Measurements from ENCODE around the gene ACKR2. TPM values are rescaled to one million over a fixed set of nuclear protein-coding genes. Genes with fewer than 3 reads are reported as not detected.
"Not testable (repeated sequence)": the region's sequence is repeated elsewhere in the genome, so short reads cannot be mapped to it uniquely, and the experiment has no call there.

ACKR2 gene
- total and polyA plus RNA-seq, 7 experiments from 2014 or later: 0.45 to 1.1 (median 0.65) TPM; not detected in 2

- ChIA-PET POLR2A (interaction anchor here (1.0 to 1.2 kb wide), 3 partner anchors 15 to 225 kb away, joined by 3 to 5 read pairs (median 3); no protein-coding TSS in a partner anchor), CTCF (interaction anchor here (0.6 to 1.5 kb wide), 2 partner anchors 24 to 27 kb away, joined by 3 read pairs; no protein-coding TSS in a partner anchor)
- intact Hi-C loops (cut with micrococcal nuclease): loop anchor here (1.0 to 10.0 kb wide), 11 partner anchors 23 to 887 kb away; partner anchors contain the start of genes ANO10 (in 2 of the 2), CCDC13 (in 2 of the 2), ABHD5 (in 1 of the 2) and SEC22C (in 1 of the 2)
- DNase-seq (peak; percentile 82 to 93 (median 90)), ATAC-seq (peak; percentile 100)
- H3K4me3 ChIP-seq (ENCODE audit: low read length): peak within 1 kb of the TSS; percentile 91
- no peaks in the 10 kb centered on the region for H3K9me3 ChIP-seq (ENCODE audit: control insufficient read depth in 2 of 3, low read length in 3 of 3)
- H3K4me1 ChIP-seq (ENCODE audit: control insufficient read depth in 2 of 2, insufficient read depth in 2 of 2, low read length in 2 of 2): peaks cover 9 to 16% of the 10 kb centered on the region in 2 donors
- H3K27me3 ChIP-seq (ENCODE audit: control insufficient read depth in 2 of 2, insufficient read depth in 2 of 2, low read length in 2 of 2): no peaks in the 10 kb centered on the region
- H3K27me3 Mint-ChIP-seq: peaks cover 0 to 36% (median 4%) of the 10 kb centered on the region in 5 donors
- H3K36me3 ChIP-seq (ENCODE audit: control insufficient read depth in 2 of 3, insufficient read depth in 3 of 3, low read length in 3 of 3): peaks cover 0 to 6% (median 0%) of the 10 kb centered on the region in 3 experiments
- peak within 1 kb of the TSS; percentile 93 to 99 (median 98) for H3K4me3 Mint-ChIP-seq
- H3K27ac ChIP-seq (ENCODE audit: low read depth, low read length): peak within 1 kb of the TSS; percentile 88
- peaks cover 33 to 60% (median 44%) of the 10 kb centered on the region in 7 donors for H3K4me1 Mint-ChIP-seq
- H3K27ac Mint-ChIP-seq: peak within 1 kb of the TSS; percentile 84 to 97 (median 94)
- H3K36me3 Mint-ChIP-seq: peaks cover 0 to 14% (median 0%) of the 10 kb centered on the region in 5 donors
- H3K9me3 Mint-ChIP-seq: peaks cover 0 to 2% (median 0%) of the 10 kb centered on the region in 11 donors
Observed at GRCh38 chr3:42804106-42804830, 5.0 kb upstream of the ACKR2 start, which contains the start of gene HIGD1A. Gene HIGD1A (minus strand): TSS chr3:42804490. CDS start chr3:42794253, 10,237 bp downstream.

DNA sequence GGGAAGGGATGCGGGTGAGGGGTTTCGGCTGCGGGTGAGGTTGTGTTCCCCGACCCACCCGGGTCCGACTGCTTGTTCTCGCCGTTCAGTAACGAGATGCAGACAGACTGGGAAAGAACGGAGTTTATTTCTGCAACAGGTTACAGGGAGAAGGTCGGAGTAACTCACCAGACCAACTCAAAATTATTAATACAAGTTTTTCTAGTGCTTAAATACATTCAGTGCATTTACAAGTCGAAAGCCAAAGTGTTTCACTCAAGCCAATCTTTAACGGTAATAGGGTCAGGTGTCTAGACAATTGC lies 4.5 kb upstream of the ACKR2 start:
- Mint-ChIP-seq H3K27ac (peak overlapping the region; percentile 66 to 97 (median 94)), H3K27me3 (peaks cover 0 to 39% (median 4%) of the 10 kb centered on the region in 5 donors), H3K9me3 (peaks cover 0 to 2% (median 0%) of the 10 kb centered on the region in 11 donors), H3K36me3 (peaks cover 0 to 10% (median 0%) of the 10 kb centered on the region in 5 donors), H3K4me1 (peaks cover 30 to 55% (median 39%) of the 10 kb centered on the region in 7 donors), H3K4me3 (peak overlapping the region; percentile 93 to 99 (median 98))
- ChIA-PET CTCF (interaction anchor here (1.0 kb wide), 1 partner anchor 25 kb away, joined by 4 read pairs; no protein-coding TSS in a partner anchor), POLR2A (interaction anchor here (1.0 kb wide), 1 partner anchor 75 kb away, joined by 3 read pairs; no protein-coding TSS in a partner anchor)
- H3K4me3 ChIP-seq (ENCODE audit: low read length): peak overlapping the region; percentile 91
- H3K36me3 ChIP-seq (ENCODE audit: control insufficient read depth in 2 of 3, insufficient read depth in 3 of 3, low read length in 3 of 3): peaks cover 0 to 6% (median 0%) of the 10 kb centered on the region in 3 experiments
- intact Hi-C loops (cut with micrococcal nuclease): loop anchor here (1.0 to 10.0 kb wide), 11 partner anchors 24 to 886 kb away; partner anchors contain the start of genes ANO10 (in 2 of the 2), CCDC13 (in 2 of the 2), ABHD5 (in 1 of the 2) and SEC22C (in 1 of the 2)
- H3K9me3 ChIP-seq (ENCODE audit: control insufficient read depth in 2 of 3, low read length in 3 of 3): no peaks in the 10 kb centered on the region
- peak in 1 of 9 donors; percentile 3 for DNase-seq
- no peak for ATAC-seq
- peak overlapping the region; percentile 88 for H3K27ac ChIP-seq (ENCODE audit: low read depth, low read length)
- no peaks in the 10 kb centered on the region for H3K27me3 ChIP-seq (ENCODE audit: control insufficient read depth in 2 of 2, insufficient read depth in 2 of 2, low read length in 2 of 2)
- H3K4me1 ChIP-seq (ENCODE audit: control insufficient read depth in 2 of 2, insufficient read depth in 2 of 2, low read length in 2 of 2): peaks cover 9 to 16% of the 10 kb centered on the region in 2 donors

DNA sequence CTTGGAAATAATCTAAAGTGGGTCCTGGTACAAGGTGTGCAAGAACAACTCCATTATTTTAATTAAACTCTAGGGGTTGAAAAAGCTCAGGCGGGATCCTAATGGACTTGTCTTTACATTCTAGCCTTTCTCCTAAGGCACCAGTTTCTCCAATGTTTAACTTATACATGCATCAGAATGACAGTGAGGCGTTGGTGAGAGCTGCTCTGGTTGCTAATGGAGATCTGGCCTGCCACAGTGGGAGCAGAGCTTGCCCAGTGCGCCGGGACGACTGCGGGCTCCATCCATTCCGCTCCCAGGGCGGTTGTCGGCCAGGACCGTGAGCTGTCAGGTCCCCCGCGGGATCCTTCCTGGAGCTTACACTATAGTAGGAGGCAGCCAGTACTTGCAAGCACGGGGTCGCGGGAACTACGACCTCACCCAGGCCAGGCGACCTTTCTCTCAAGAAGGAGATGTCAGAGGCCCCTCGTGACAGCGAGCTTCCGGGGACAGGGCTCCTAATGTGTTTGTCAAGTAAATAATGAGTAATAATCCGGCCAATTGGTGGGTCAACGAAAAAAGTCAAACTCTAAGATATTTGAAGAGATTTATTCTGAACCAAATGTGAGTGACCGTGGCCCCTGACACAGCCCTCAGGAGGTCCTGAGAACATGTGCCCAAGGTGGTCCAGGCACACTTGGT lies 4.0 kb upstream of the ACKR2 start:
- peaks cover 0 to 2% (median 0%) of the 10 kb centered on the region in 11 donors for H3K9me3 Mint-ChIP-seq
- peaks cover 0 to 43% (median 4%) of the 10 kb centered on the region in 5 donors for H3K27me3 Mint-ChIP-seq
- POLR2A ChIA-PET: interaction anchor here (1.0 kb wide), 2 partner anchors 64 to 74 kb away, joined by 3 read pairs; no protein-coding TSS in a partner anchor
- no peaks in the 10 kb centered on the region for H3K27me3 ChIP-seq (ENCODE audit: control insufficient read depth in 2 of 2, insufficient read depth in 2 of 2, low read length in 2 of 2)
- CTCF ChIA-PET: interaction anchor here (0.8 to 1.0 kb wide), 2 partner anchors 10 to 25 kb away, joined by 3 to 4 read pairs; no protein-coding TSS in a partner anchor
- H3K4me1 ChIP-seq (ENCODE audit: control insufficient read depth in 2 of 2, insufficient read depth in 2 of 2, low read length in 2 of 2): peaks cover 9 to 16% of the 10 kb centered on the region in 2 donors
- H3K36me3 Mint-ChIP-seq: peaks cover 0 to 10% (median 0%) of the 10 kb centered on the region in 5 donors
- peak overlapping the region in 8 of 9 donors; percentile 66 to 96 (median 94) for H3K27ac Mint-ChIP-seq
- ATAC-seq (no peak), DNase-seq (peak in 2 of 9 donors; percentile 1 to 12)
- H3K9me3 ChIP-seq (ENCODE audit: control insufficient read depth in 2 of 3, low read length in 3 of 3): no peaks in the 10 kb centered on the region
- peaks cover 0 to 6% (median 0%) of the 10 kb centered on the region in 3 experiments for H3K36me3 ChIP-seq (ENCODE audit: control insufficient read depth in 2 of 3, insufficient read depth in 3 of 3, low read length in 3 of 3)
- intact Hi-C loops (cut with micrococcal nuclease): loop anchor here (2.0 to 10.0 kb wide), 5 partner anchors 24 to 886 kb away; partner anchors contain the start of gene ABHD5 (in 1 of the 2)
- H3K4me3 Mint-ChIP-seq: peak overlapping the region; percentile 93 to 99 (median 98)
- H3K4me3 ChIP-seq (ENCODE audit: low read length): peak overlapping the region; percentile 91
- peak overlapping the region; percentile 88 for H3K27ac ChIP-seq (ENCODE audit: low read depth, low read length)
- H3K4me1 Mint-ChIP-seq: peaks cover 25 to 50% (median 34%) of the 10 kb centered on the region in 7 donors

- CTCF ChIA-PET: interaction anchor here (0.8 to 0.9 kb wide), 2 partner anchors 29 to 413 kb away, joined by 3 to 4 read pairs; no protein-coding TSS in a partner anchor
- intact Hi-C loops (cut with micrococcal nuclease): loop anchor here in 1 of 2 donors (10.0 kb wide), 1 partner anchor 587 kb away; no protein-coding TSS in a partner anchor
- no peak for DNase-seq
Observed at GRCh38 chr3:42807929-42808328, 1.3 kb upstream of the ACKR2 start.

DNA sequence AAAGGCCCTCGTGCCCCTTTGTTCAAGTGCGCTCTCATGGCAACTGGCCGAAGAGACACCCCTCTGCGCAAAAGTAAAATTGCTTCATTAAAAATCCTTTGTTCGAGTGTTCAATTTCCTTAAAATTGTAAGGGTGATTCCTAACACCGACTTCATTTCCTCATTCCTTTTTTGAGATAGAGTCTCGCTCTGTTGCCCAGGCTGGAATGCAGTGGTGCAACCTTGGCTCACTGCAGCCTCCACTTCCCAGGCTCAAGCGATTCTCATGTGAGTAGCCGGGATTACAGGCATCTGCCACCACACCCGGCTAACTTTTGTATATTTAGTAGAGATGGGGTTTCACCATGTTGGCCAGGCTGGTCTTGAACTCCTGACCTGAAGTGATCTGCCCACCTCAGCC lies 1.5 kb downstream of the ACKR2 start:
- H3K9me3 ChIP-seq (ENCODE audit: control insufficient read depth in 2 of 3, low read length in 3 of 3); ATAC-seq; H3K36me3 Mint-ChIP-seq; H3K9me3 Mint-ChIP-seq; H3K4me3 ChIP-seq (ENCODE audit: low read length); CTCF ChIA-PET; H3K27ac ChIP-seq (ENCODE audit: low read depth, low read length); H3K4me1 Mint-ChIP-seq; intact Hi-C loops (cut with micrococcal nuclease); H3K4me1 ChIP-seq (ENCODE audit: control insufficient read depth in 2 of 2, insufficient read depth in 2 of 2, low read length in 2 of 2); H3K4me3 Mint-ChIP-seq; H3K27me3 ChIP-seq (ENCODE audit: control insufficient read depth in 2 of 2, insufficient read depth in 2 of 2, low read length in 2 of 2); H3K27ac Mint-ChIP-seq; H3K36me3 ChIP-seq (ENCODE audit: control insufficient read depth in 2 of 3, insufficient read depth in 3 of 3, low read length in 3 of 3); DNase-seq; POLR2A ChIA-PET: not testable (repeated sequence)
- peaks cover 1 to 48% (median 6%) of the 10 kb centered on the region in 5 donors for H3K27me3 Mint-ChIP-seq

More at GRCh38 chr3:42807929-42808328, 1.3 kb upstream of the ACKR2 start:
- no peak for ATAC-seq
- Histone ChIP-seq H3K27ac (ENCODE audit: low read depth, low read length) (no peak overlapping the region), H3K4me1 (ENCODE audit: control insufficient read depth in 2 of 2, insufficient read depth in 2 of 2, low read length in 2 of 2) (peaks cover 6 to 8% of the 10 kb centered on the region in 2 donors), H3K4me3 (ENCODE audit: low read length) (no peak overlapping the region), H3K27me3 (ENCODE audit: control insufficient read depth in 2 of 2, insufficient read depth in 2 of 2, low read length in 2 of 2) (no peaks in the 10 kb centered on the region), H3K9me3 (ENCODE audit: control insufficient read depth in 2 of 3, low read length in 3 of 3) (no peaks in the 10 kb centered on the region), H3K36me3 (ENCODE audit: control insufficient read depth in 2 of 3, insufficient read depth in 3 of 3, low read length in 3 of 3) (peaks cover 0 to 6% (median 0%) of the 10 kb centered on the region in 3 experiments)
- Mint-ChIP-seq H3K4me1 (peaks cover 4 to 25% (median 14%) of the 10 kb centered on the region in 7 donors), H3K27me3 (peaks cover 3 to 54% (median 6%) of the 10 kb centered on the region in 5 donors), H3K27ac (no peak overlapping the region), H3K9me3 (no peaks in the 10 kb centered on the region), H3K4me3 (no peak overlapping the region), H3K36me3 (peaks cover 0 to 6% (median 0%) of the 10 kb centered on the region in 5 donors)
- POLR2A ChIA-PET: no interaction called here
